Nucleus accumbens (tissue), 56 donors: ENCODE data around the gene NR4A3.
"Not testable (repeated sequence)": the region's sequence is repeated elsewhere in the genome, so short reads cannot be mapped to it uniquely, and the experiment has no call there.

Source experiments
- DNase-seq, 56 donors: peaks; one replicate each; lab custom pipeline; 2025; lab: John Stamatoyannopoulos, UW

The NR4A3 gene

GRCh38 chr9:99828417-99829176 is 6.9 kb downstream of the NR4A3 start:
- DNase-seq: no peak

- no peak for DNase-seq
These were observed 10.3 kb downstream of the NR4A3 start for GRCh38 chr9:99831857-99832557.

GRCh38 chr9:99832558-99832864 is 10.8 kb downstream of the NR4A3 start:
- DNase-seq: no peak

GRCh38 chr9:99833735-99834134 is 12.1 kb downstream of the NR4A3 start:
- DNase-seq: no peak

GRCh38 chr9:99834474-99834873 is 12.8 kb downstream of the NR4A3 start:
- DNase-seq: no peak

GRCh38 chr9:99835142-99835541 is 13.5 kb downstream of the NR4A3 start:
- no peak for DNase-seq

GRCh38 chr9:99835581-99835980 is 13.9 kb downstream of the NR4A3 start:
- no peak for DNase-seq

GRCh38 chr9:99840072-99840471 is 18.4 kb downstream of the NR4A3 start:
- DNase-seq: no peak

- no peak for DNase-seq
These were observed 23.4 kb downstream of the NR4A3 start for GRCh38 chr9:99845063-99845462.

- DNase-seq: no peak
These were observed 26.8 kb downstream of the NR4A3 start for GRCh38 chr9:99848447-99848846.

- DNase-seq: no peak
These were observed 29.2 kb downstream of the NR4A3 start for GRCh38 chr9:99850736-99851499.

GRCh38 chr9:99851500-99851822 is 29.8 kb downstream of the NR4A3 start:
- no peak for DNase-seq

GRCh38 chr9:99852617-99853016 is 30.9 kb downstream of the NR4A3 start:
- DNase-seq: no peak

GRCh38 chr9:99855467-99856176 is 33.9 kb downstream of the NR4A3 start:
- DNase-seq: no peak

- not testable (repeated sequence) for DNase-seq
These were observed 35.9 kb downstream of the NR4A3 start for GRCh38 chr9:99857576-99857975.

- no peak for DNase-seq
These were observed 36.4 kb downstream of the NR4A3 start for GRCh38 chr9:99858087-99858486.

- peak in 2 of 56 donors; percentile 1 to 2 for DNase-seq
These were observed 37.7 kb downstream of the NR4A3 start for GRCh38 chr9:99859243-99859980.

GRCh38 chr9:99860266-99860665 is 38.6 kb downstream of the NR4A3 start:
- no peak for DNase-seq

- DNase-seq: no peak
These were observed 42.3 kb downstream of the NR4A3 start for GRCh38 chr9:99863955-99864354.

GRCh38 chr9:99866398-99866797 is 44.7 kb downstream of the NR4A3 start:
- no peak for DNase-seq
